Effector CD4-positive, alpha-beta T cell (primary cell): ENCODE measurements around the gene LDB3.

ENCODE experiments used
- DNase-seq: peaks from one replicate; pipeline ENCODE4 v3.0.0-alpha.2; 2020

The LDB3 gene

GRCh38 chr10:86651631-86652331 lies 16.5 kb upstream of the LDB3 start:
- DNase-seq, result no peak

DNA sequence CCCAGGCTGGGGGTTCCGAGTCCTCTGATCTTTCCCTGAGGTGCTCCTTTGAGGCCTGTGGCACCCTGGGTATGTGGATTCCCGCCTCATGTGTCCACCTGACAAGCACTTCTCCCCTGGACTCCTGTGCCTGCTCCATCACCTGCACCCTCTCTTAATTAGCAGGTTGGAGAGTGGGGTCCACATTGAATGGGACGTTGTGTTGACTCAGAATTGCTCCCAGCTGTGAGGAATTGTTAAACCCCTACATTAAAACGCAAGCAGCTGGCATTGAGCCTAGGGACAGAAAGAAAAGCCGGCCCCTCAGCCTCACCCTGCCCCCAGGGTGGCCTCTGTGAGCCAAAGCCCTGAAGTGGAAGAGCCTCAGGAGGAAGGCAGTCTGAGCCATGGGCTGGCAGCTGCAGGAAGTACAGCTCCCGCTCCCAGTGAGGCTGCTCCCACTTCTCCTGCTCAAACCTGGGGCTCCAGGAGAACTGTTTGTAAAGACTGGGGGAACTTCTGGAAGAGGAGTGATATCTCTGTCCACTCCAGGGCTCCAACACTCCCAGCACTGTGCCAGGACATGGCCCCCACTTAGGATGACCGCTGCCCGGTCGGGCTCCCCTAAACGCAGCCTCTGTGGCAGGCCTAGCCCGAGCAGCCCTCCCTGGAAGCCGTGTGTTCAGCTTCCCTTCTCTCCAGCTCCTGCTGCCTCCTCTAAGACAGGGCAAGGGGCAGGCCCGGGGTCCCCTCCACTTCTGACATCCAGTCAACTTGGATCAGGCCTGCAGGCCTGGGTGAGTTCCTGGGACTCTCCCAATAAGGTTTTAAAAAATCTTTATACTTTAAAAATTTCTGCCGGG lies 15.7 kb upstream of the LDB3 start:
- DNase-seq, result no peak

- no peak for DNase-seq
These were observed 14.9 kb upstream of the LDB3 start for GRCh38 chr10:86653379-86653778.

- no peak for DNase-seq
These were observed 14.3 kb upstream of the LDB3 start for GRCh38 chr10:86653987-86654386.

DNA sequence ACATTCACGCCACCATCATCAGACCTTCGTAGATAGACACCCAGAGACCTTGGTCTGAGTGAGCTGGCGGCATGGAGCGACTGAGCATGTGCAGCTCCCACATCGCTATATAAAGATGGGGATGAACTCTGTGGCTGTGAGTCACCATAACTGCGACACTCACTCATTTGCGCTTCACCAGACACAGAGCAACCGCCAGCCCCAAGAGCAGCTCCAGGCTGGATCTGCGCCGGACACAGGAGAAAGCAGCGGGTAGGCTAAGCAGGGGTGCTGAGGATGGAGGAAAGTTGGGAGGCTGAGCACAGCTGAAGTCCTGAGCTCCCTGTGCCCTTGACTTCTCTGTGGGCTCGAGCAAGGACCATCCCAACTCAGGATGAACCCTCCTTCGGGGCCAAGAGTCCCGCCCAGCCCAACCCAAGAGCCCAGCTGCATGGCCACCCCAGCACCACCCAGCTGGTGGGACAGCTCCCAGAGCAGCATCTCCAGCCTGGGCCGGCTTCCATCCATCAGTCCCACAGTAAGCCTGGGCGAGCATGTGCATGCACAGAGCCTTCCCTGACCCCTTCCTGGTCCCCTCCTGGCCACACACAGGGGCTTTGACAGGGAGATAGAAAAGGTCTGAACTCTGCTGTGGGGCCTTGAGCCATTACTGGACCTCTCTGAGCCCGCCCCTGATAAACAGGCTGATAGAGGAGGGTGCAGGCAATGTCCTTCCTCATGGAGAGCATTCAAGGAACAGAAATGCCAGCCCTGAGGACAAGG lies 13.7 kb upstream of the LDB3 start, which contains the start of gene OPN4:
Gene OPN4, plus strand, starts transcription at position 137 of the 762 bp plus-strand sequence. Its CDS starts 237 bp downstream, at position 374.
- no peak for DNase-seq

DNA sequence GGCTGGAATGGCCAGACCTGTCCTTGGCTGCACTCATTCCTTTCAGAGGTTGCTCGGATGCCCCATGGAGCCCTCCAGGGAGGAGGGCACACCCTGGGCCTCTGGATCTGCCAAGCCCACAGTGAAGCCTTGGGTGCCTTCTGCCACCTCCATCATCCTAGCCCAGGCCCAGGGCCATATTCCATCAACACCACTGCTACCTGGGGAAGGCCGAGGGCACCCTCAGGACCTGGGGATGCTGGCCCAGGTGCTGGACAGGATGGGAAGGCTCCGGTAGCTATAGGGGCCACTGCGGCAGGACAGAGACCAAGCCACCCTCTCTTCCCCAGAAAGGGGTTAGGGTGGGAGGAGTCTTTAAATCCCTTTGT lies 13.2 kb upstream of the LDB3 start:
- no peak for DNase-seq

DNA sequence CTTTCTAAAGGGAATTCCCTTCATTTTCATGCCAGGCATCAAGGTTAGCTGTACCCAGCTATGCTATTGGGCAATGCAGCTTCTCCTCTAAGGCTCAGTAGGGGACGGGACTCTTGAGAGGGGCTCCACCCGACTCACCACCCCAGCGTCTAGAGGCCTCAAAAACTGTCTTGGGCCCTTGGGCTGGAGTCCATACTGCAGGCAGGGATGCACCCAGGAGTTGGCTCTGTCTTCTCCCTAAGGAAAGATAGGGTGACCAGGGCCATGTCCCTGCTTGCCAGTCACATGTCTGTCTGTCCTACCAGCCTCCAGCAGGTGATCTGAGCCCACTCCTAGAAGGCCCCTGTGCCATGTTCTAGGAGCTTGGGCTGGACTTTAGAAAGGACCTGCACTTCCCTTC lies 12.7 kb upstream of the LDB3 start:
- DNase-seq, result no peak

- no peak for DNase-seq
These were observed 11.3 kb upstream of the LDB3 start for GRCh38 chr10:86657011-86657395.

DNA sequence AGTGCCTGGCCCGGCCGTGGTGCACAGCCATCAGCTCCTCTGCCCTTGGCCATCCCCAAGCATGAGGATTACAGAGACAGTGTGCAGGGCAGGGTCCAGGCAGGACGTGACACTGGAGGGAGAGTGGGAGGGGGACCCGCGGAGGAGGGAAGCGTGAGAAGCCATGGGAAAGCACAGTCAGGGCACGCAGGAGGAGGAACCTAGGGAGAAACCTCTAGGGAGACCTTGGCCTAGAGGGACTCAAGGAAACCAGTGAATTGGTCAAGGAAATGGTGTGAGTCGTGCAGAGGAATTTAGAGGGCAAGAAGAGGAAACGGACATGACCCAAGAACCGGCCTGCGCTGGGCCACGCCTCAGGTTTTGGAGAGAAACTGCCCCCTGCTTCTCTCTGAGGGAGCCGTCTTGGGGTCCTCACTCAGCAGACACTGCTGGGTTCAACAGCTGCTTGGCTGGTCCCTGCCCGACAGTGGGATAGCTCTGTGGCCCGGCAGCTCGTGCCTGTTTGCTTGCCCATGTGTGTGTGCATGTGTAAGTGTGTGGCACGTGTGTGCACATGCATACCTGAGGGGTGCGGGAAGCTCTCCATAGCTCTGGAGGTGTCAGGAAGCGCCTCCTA lies 10.8 kb upstream of the LDB3 start:
- DNase-seq, result no peak

GRCh38 chr10:86658261-86658741 lies 10.0 kb upstream of the LDB3 start:
- no peak for DNase-seq

- no peak for DNase-seq
These were observed 9.6 kb upstream of the LDB3 start for GRCh38 chr10:86658751-86659150.

DNA sequence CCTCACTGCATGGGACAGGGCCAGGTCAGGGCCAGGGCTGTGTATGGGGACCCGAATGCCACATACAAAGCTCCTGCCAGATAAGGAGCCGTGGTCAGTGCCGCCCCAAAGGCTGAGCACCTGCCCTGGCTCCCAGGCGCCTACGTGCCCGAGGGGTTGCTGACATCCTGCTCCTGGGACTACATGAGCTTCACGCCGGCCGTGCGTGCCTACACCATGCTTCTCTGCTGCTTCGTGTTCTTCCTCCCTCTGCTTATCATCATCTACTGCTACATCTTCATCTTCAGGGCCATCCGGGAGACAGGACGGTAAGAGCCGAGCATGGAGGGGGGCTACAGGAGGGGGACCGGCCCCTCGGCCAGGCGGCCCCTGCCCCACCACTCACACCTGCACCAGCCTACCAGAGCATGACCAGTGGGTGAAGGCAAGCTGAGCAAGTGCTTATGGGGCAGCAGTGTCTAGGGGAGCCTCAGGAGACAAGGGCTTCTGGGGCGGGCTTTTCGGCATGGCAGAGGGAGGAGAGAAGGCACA lies 9.1 kb upstream of the LDB3 start:
- DNase-seq, result no peak

GRCh38 chr10:86659721-86660453 lies 8.4 kb upstream of the LDB3 start:
- DNase-seq, result no peak

GRCh38 chr10:86661161-86662025 lies 6.9 kb upstream of the LDB3 start:
- no peak for DNase-seq

GRCh38 chr10:86662186-86663045 lies 5.9 kb upstream of the LDB3 start:
- DNase-seq, result no peak

GRCh38 chr10:86663046-86663345 lies 5.3 kb upstream of the LDB3 start:
- no peak for DNase-seq

DNA sequence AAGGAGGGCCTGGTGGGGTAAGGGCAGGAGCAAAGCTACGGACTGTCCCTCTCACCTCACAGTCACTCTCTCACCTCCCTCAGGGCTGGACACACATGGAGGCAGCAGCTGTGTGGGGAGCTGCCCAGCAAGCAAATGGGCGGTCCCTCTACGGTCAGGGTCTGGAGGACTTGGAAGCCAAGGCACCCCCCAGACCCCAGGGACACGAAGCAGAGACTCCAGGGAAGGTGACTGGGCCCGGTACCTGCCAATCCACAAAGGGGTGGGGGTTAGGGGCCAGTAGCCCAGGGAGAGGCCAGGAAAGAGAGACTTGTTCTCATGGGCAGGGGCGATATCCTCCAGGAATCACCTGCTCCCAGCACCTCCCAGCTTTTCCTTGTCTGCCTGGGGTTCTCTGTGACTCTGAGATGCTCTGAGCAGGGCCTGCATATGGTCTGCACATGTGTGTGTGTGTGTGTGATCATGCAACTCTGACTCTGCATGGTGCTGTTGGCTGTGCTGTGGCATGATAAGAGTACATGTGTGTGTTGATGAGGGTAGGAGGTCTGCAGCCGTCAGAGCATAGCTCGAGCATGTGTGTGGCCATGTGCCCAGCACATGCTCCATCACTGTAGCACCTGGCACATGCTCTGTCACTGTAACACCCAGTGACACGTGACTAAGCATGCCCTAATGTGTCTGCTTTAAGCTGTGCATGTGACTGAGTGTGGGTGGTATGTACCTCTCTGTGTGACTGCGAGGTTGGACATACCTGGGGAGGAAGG lies 4.6 kb upstream of the LDB3 start:
- DNase-seq, result no peak

GRCh38 chr10:86664341-86665217 lies 3.7 kb upstream of the LDB3 start:
- DNase-seq, result no peak
